Measurements from ENCODE around the gene MRPL52.
"Not testable (repeated sequence)": the region's sequence is repeated elsewhere in the genome, so short reads cannot be mapped to it uniquely, and the experiment has no call there.

The MRPL52 gene

GRCh38 chr14:22841311-22841710 is 11.6 kb downstream of the MRPL52 start:
- no peak for FAIRE-seq

GRCh38 chr14:22841769-22842168 is 12.1 kb downstream of the MRPL52 start:
- FAIRE-seq: no peak

- FAIRE-seq: no peak
Observed at GRCh38 chr14:22842211-22843122, 12.8 kb downstream of the MRPL52 start.

- no peak for FAIRE-seq
Observed at GRCh38 chr14:22843123-22843925, 13.6 kb downstream of the MRPL52 start.

GRCh38 chr14:22844221-22845102 is 14.8 kb downstream of the MRPL52 start:
- no peak for FAIRE-seq

GRCh38 chr14:22845103-22845394 is 15.4 kb downstream of the MRPL52 start:
- no peak for FAIRE-seq

GRCh38 chr14:22845821-22846625 is 16.3 kb downstream of the MRPL52 start:
- FAIRE-seq: no peak

- FAIRE-seq: no peak
Observed at GRCh38 chr14:22846811-22847307, 17.2 kb downstream of the MRPL52 start.

- FAIRE-seq: no peak
Observed at GRCh38 chr14:22847661-22848341, 18.1 kb downstream of the MRPL52 start.

- FAIRE-seq: no peak
Observed at GRCh38 chr14:22848351-22849164, 18.9 kb downstream of the MRPL52 start.

- no peak for FAIRE-seq
Observed at GRCh38 chr14:22849212-22849819, 19.6 kb downstream of the MRPL52 start.

- FAIRE-seq: no peak
Observed at GRCh38 chr14:22850944-22851764, 21.5 kb downstream of the MRPL52 start.

- FAIRE-seq: not testable (repeated sequence)
Observed at GRCh38 chr14:22852178-22852577, 22.5 kb downstream of the MRPL52 start.

- FAIRE-seq: no peak
Observed at GRCh38 chr14:22852599-22852939, 22.9 kb downstream of the MRPL52 start.

- no peak for FAIRE-seq
Observed at GRCh38 chr14:22852940-22853767, 23.5 kb downstream of the MRPL52 start.

GRCh38 chr14:22854296-22854695 is 24.6 kb downstream of the MRPL52 start:
- not testable (repeated sequence) for FAIRE-seq

GRCh38 chr14:22854963-22855724 is 25.5 kb downstream of the MRPL52 start:
- FAIRE-seq: no peak
